Gastrocnemius medialis (tissue), 4 donors: ENCODE results near the gene GABRG3. TPM values are rescaled to one million over a fixed set of nuclear protein-coding genes. Genes with fewer than 3 reads are reported as not detected.

Experiments used
- ATAC-seq, 2 donors: fragments of 150-250 bp; one replicate each; pipeline ENCODE4 v1.9.1; 2016
- DNase-seq, 2 donors: peaks; one replicate each; pipeline ENCODE4 v3.0.0-alpha.2; 2019
- H3K27ac ChIP-seq, 4 donors: fragments of 200-600 bp; sonication (generic); 1 replicate in 1 of 4; 2 replicates in 3 of 4; pipeline ENCODE4 v1.5.1; 2016 to 2018; ENCODE audit warnings: mild to moderate bottlenecking in 2 of 4, moderate library complexity in 1 of 4
- H3K27me3 ChIP-seq, 3 donors: fragments of 200-600 bp; sonication (generic) in 2 of 3; 1 replicate in 1 of 3; 2 replicates in 2 of 3; pipeline versions ENCODE4 v1.5.1 to v1.6.0; 2016 to 2019; ENCODE audit warnings: mild to moderate bottlenecking in 1 of 3, moderate library complexity in 1 of 3
- H3K36me3 ChIP-seq, 2 donors: fragments of 200-600 bp; sonication (generic) in 1 of 2; one replicate each; pipeline ENCODE4 v1.5.1; 2017 to 2018
- H3K4me1 ChIP-seq, 2 donors: fragments of 200-600 bp; sonication (generic) in 1 of 2; one replicate each; pipeline ENCODE4 v1.5.1; 2016 to 2017; ENCODE audit warnings: mild to moderate bottlenecking in 2 of 2
- H3K4me3 ChIP-seq, 4 donors: fragments of 200-600 bp; sonication (generic) in 3 of 4; 1 replicate in 1 of 4; 2 replicates in 3 of 4; pipeline ENCODE4 v1.5.1; 2016 to 2019; ENCODE audit warnings: mild to moderate bottlenecking in 2 of 4
- H3K9me3 ChIP-seq, 3 donors: fragments of 200-600 bp; sonication (generic) in 2 of 3; 1 replicate in 1 of 3; 2 replicates in 2 of 3; pipeline ENCODE4 v1.5.1; 2016 to 2019
- CTCF ChIP-seq, 5 experiments: fragments of 450-650 bp in 3 of 5; fragments of 200-600 bp in 2 of 5; sonication (generic) in 2 of 5; IDR thresholded peaks in 4 of 5; conservative IDR thresholded peaks in 1 of 5; 1 replicate in 4 of 5; 2 replicates in 1 of 5; pipeline ENCODE4 v1.5.1; 2016 to 2019; ENCODE audit warnings: antibody characterized with exemption in 5 of 5, mild to moderate bottlenecking in 3 of 5, moderate library complexity in 3 of 5
- POLR2A ChIP-seq, 2 donors: fragments of 450-650 bp; IDR thresholded peaks; one replicate each; pipeline ENCODE4 v1.6.1; 2017; ENCODE audit warnings: antibody characterized with exemption in 2 of 2, mild to moderate bottlenecking in 2 of 2, moderate library complexity in 2 of 2
- in situ Hi-C, 4 donors: fragments of 200-750 bp; cut with MboI; loops; one replicate each; pipeline versions ENCODE4 v1.15.0 to v1.8.0; 2017; ENCODE audit warnings: low sequenced_read_pairs in 4 of 4
- intact Hi-C: fragments of 100-400 bp; cut with DNase I; formaldehyde crosslinking; loops from one replicate; pipeline ENCODE4 v1.15.1; 2023; ENCODE audit warnings: low total_unique reads
- total RNA-seq, 4 donors: library from RNA; depleted of rRNA; stranded (reverse); fragments of >200 nt; gene quantifications; one replicate each; pipeline versions ENCODE4 v1.1.0 to v1.2.3, GENCODE V29; 2016

GABRG3 gene
- total RNA-seq, 4 donors from 2014 or later, result not detected

- no peak for TF ChIP-seq POLR2A (IDR thresholded peaks at IDR 0.05)
- no peak for TF ChIP-seq CTCF (IDR thresholded peaks at IDR 0.05 in 4 of 5, conservative IDR thresholded peaks at IDR 0.05 in 1 of 5)
- intact Hi-C loops, result no loop called here
- no peak overlapping the region for H3K27ac ChIP-seq
Measured at GRCh38 chr15:26967719-26968269, 3.2 kb upstream of the GABRG3 start.

GRCh38 chr15:26968806-26969205 lies 2.2 kb upstream of the GABRG3 start:
- H3K4me3 ChIP-seq, result no peak overlapping the region
- in situ Hi-C loops, result no loop called here
- H3K36me3 ChIP-seq, result no peaks in the 10 kb centered on the region
- DNase-seq (no peak), ATAC-seq (no peak)
- intact Hi-C loops, result no loop called here
- peaks cover 0 to 10% (median 0%) of the 10 kb centered on the region in 3 donors for H3K27me3 ChIP-seq
- TF ChIP-seq POLR2A (IDR thresholded peaks at IDR 0.05) (no peak), CTCF (IDR thresholded peaks at IDR 0.05 in 4 of 5, conservative IDR thresholded peaks at IDR 0.05 in 1 of 5) (no peak)
- H3K4me1 ChIP-seq, result no peaks in the 10 kb centered on the region
- H3K9me3 ChIP-seq, result no peaks in the 10 kb centered on the region
- H3K27ac ChIP-seq, result no peak overlapping the region

More at GRCh38 chr15:26967719-26968269, 3.2 kb upstream of the GABRG3 start:
- DNase-seq (no peak), ATAC-seq (no peak)
- no peak overlapping the region for H3K4me3 ChIP-seq
- H3K4me1 ChIP-seq, result no peaks in the 10 kb centered on the region
- no peaks in the 10 kb centered on the region for H3K36me3 ChIP-seq
- in situ Hi-C loops, result no loop called here
- H3K27me3 ChIP-seq, result peaks cover 0 to 10% (median 0%) of the 10 kb centered on the region in 3 donors
- H3K9me3 ChIP-seq, result no peaks in the 10 kb centered on the region

GRCh38 chr15:26971271-26972018 lies 464 bp downstream of the GABRG3 start:
- in situ Hi-C loops, result no loop called here
- Histone ChIP-seq H3K4me3 (no peak overlapping the region), H3K36me3 (no peaks in the 10 kb centered on the region), H3K27ac (no peak overlapping the region), H3K9me3 (no peaks in the 10 kb centered on the region), H3K4me1 (no peaks in the 10 kb centered on the region), H3K27me3 (peaks cover 0 to 10% (median 0%) of the 10 kb centered on the region in 3 donors)
- intact Hi-C loops, result no loop called here
- ATAC-seq (no peak), DNase-seq (no peak)
- TF ChIP-seq CTCF (IDR thresholded peaks at IDR 0.05 in 4 of 5, conservative IDR thresholded peaks at IDR 0.05 in 1 of 5) (no peak), POLR2A (IDR thresholded peaks at IDR 0.05) (no peak)

- TF ChIP-seq POLR2A (IDR thresholded peaks at IDR 0.05) (no peak), CTCF (IDR thresholded peaks at IDR 0.05 in 4 of 5, conservative IDR thresholded peaks at IDR 0.05 in 1 of 5) (no peak)
- H3K4me3 ChIP-seq, result no peak overlapping the region
- H3K27me3 ChIP-seq, result peaks cover 0 to 10% (median 0%) of the 10 kb centered on the region in 3 donors
- in situ Hi-C loops (no loop called here), intact Hi-C loops (no loop called here)
- no peak overlapping the region for H3K27ac ChIP-seq
- H3K4me1 ChIP-seq, result no peaks in the 10 kb centered on the region
- DNase-seq, result no peak
- H3K36me3 ChIP-seq, result no peaks in the 10 kb centered on the region
- ATAC-seq, result no peak
- no peaks in the 10 kb centered on the region for H3K9me3 ChIP-seq
Measured at GRCh38 chr15:26972636-26973035, 1.7 kb downstream of the GABRG3 start.
